H7 (cell line): ENCODE results near the gene SPRR2E. TPM values are rescaled to one million over a fixed set of nuclear protein-coding genes. Genes with fewer than 3 reads are reported as not detected.

ENCODE experiments used
- total RNA-seq: library from RNA; depleted of rRNA; stranded (reverse); fragments of >200 nt; shearing (Covaris generic); gene quantifications from 2 replicates; pipeline ENCODE4 v1.2.3, GENCODE V29; 2014; rRNA removed

SPRR2E gene
- total RNA-seq, 1 experiment from 2014 or later = not detected

Other genes with a start within 250 kb of the SPRR2E start
- gene LCE7A, start 234.5 kb downstream of the SPRR2E start, total RNA-seq = not detected in 2 replicates
- gene SMCP, start 216.2 kb downstream of the SPRR2E start, total RNA-seq = not detected in 2 replicates
- gene IVL, start 186.0 kb downstream of the SPRR2E start, total RNA-seq = not detected in 2 replicates
- gene SPRR5, start 147.3 kb downstream of the SPRR2E start, total RNA-seq = not detected in 2 replicates
- gene SPRR4, start 123.9 kb downstream of the SPRR2E start, total RNA-seq = not detected in 2 replicates
- gene SPRR1A, start 110.4 kb downstream of the SPRR2E start, total RNA-seq = not detected in 2 replicates
- not detected in 2 replicates for gene SPRR3, start 92.8 kb downstream of the SPRR2E start, total RNA-seq
- not detected in 2 replicates for gene SPRR1B, start 63.3 kb downstream of the SPRR2E start, total RNA-seq
- not detected in 2 replicates for gene SPRR2D, start 53.4 kb downstream of the SPRR2E start, total RNA-seq
- not detected in 2 replicates for gene SPRR2A, start 37.0 kb downstream of the SPRR2E start, total RNA-seq
- gene SPRR2B, start 22.9 kb downstream of the SPRR2E start, total RNA-seq = not detected in 2 replicates
- not detected in 2 replicates for gene SPRR2F, start 19.0 kb upstream of the SPRR2E start, total RNA-seq
- 0.26 TPM in 1 of 2 replicates, not detected in the other for gene SPRR2G, start 56.4 kb upstream of the SPRR2E start, total RNA-seq
- gene LELP1, start 108.9 kb upstream of the SPRR2E start, total RNA-seq = not detected in 2 replicates
- not detected in 2 replicates for gene PRR9, start 123.1 kb upstream of the SPRR2E start, total RNA-seq
- gene LORICRIN, start 165.2 kb upstream of the SPRR2E start, total RNA-seq = not detected in 2 replicates
- not detected in 2 replicates for gene PGLYRP3, start 218.4 kb upstream of the SPRR2E start, total RNA-seq